ENCODE results near the gene GPT2.

GRCh38 chr16:46848768-46849764 is 35.1 kb upstream of the GPT2 start:
- no peak for TF ChIP-seq CTCF (IDR thresholded peaks at IDR 0.05)
- no peak for TF ChIP-seq POLR2AphosphoS5 (IDR thresholded peaks at IDR 0.05)
- TF ChIP-seq EP300 (IDR thresholded peaks at IDR 0.05), result no peak
